ENCODE results near the gene CD180.

CD180 gene

DNA sequence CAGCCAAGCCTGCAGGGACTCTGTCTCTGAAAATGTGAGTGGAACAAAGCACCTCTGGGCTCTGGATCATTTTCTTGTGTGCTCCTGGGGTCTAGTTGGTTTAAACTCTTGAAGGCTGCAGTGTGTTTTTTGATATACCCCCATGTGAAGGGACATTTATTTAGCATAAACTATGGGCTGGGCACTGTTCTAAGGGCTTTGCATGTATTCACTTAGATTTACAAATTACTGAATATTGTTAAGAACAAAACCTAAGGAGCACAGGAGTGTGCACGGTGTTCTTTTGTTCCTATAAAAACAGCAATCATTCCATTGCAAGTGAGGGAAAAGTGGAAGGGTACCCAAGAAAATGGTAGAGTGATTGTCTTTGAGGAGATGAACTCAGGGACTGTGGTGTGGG lies 20.0 kb upstream of the CD180 start:
- Histone ChIP-seq H3K9me3 (ENCODE audit: control insufficient read depth, low read length) (no peaks in the 10 kb centered on the region), H2AK5ac (ENCODE audit: low read length, severe bottlenecking) (no peak overlapping the region), H3K4me1 (ENCODE audit: control insufficient read depth, insufficient read depth, low read depth, low read length) (peaks cover 2% of the 10 kb centered on the region), H3K36me3 (ENCODE audit: control insufficient read depth in 1 of 2, insufficient read depth in 2 of 2, low read depth in 1 of 2, low read length in 2 of 2) (no peaks in the 10 kb centered on the region), H3K9ac (ENCODE audit: low read length) (no peak overlapping the region), H2BK120ac (ENCODE audit: low read depth, low read length) (no peak overlapping the region), H2BK5ac (ENCODE audit: low read depth, low read length, poor library complexity, severe bottlenecking) (no peak overlapping the region), H3K23ac (ENCODE audit: low read length in 2 of 2) (no peak overlapping the region), H2BK12ac (ENCODE audit: low read length in 2 of 2) (no peak overlapping the region), H2AFZ (ENCODE audit: low read depth, low read length) (no peak overlapping the region), H3K4me2 (ENCODE audit: low read length, poor library complexity, severe bottlenecking) (no peak overlapping the region), H3K27me3 (ENCODE audit: control insufficient read depth in 1 of 2, insufficient read depth in 1 of 2, low read length in 2 of 2) (peaks cover 0 to 4% of the 10 kb centered on the region in 2 experiments), H3K4ac (ENCODE audit: low read depth in 1 of 2, low read length in 2 of 2) (peak overlapping the region in 1 of 2 experiments; percentile 44), H3K27ac (ENCODE audit: low read length, poor library complexity, severe bottlenecking) (no peak overlapping the region), H3K79me1 (replicated peaks; ENCODE audit: low read length, poor library complexity, severe bottlenecking) (no peaks in the 10 kb centered on the region), H3K4me3 (ENCODE audit: insufficient read depth in 1 of 2, low read depth in 1 of 2, low read length in 2 of 2) (no peak overlapping the region), H3K14ac (ENCODE audit: low read length in 2 of 2) (no peak overlapping the region), H2BK15ac (ENCODE audit: low read depth, poor library complexity, severe bottlenecking) (no peak overlapping the region), H4K91ac (ENCODE audit: low read length) (no peak overlapping the region), H3K18ac (ENCODE audit: low read depth in 1 of 2, low read length in 2 of 2) (peak overlapping the region in 1 of 2 experiments; percentile 73), H4K8ac (ENCODE audit: low read length) (no peak overlapping the region)
- WGBS: 100% methylated on average over 1 of the region's 1 CpG
- no peak for DNase-seq

DNA sequence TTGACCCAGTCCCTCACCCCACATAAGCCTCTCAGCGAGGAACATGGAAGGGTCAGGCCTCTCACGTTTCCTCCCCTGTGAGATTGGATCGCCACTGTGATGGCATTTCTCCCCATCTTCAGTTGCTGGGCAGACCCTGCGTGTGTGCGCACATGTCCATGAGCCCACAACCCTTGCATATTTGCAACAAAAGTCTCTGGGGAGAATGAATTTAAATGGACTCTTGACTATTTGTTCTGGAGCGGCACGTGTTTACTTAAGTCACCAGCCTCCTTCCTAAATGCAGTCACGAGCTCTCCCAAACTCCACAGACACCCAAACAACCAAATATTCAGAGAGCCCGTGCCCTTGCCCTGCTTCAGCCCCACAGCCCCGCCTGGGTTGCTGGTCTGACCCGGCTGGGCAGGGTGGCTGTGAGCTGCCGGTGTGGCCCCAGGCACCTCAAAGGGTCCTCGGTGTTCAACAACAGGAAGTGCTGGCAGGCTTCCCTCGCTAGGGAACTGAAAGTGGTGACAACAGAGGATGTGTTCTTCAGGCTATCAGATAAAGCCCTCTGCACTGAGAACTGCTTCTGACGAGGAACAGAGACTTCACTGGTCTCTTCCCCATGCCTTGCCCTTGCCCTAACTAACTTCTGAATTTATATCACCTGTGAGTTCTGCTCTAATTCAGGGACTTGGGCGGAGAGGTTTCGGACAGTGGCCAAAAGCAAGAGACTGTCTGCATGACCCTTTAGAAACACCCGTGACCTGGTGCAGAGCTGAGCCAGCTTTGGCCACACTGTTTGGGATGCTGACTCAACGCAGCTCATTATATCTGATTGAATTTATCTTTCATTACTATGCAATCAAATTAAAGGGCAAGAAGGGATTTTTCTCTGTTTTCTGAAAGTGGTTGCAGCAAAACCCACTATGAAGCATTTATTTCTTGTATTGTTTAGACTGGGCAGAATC lies 19.2 kb upstream of the CD180 start:
- Histone ChIP-seq H2BK120ac (ENCODE audit: low read depth, low read length) (peak overlapping the region; percentile 98), H3K4ac (ENCODE audit: low read depth in 1 of 2, low read length in 2 of 2) (peak overlapping the region; percentile 65 to 67), H3K4me2 (ENCODE audit: low read length, poor library complexity, severe bottlenecking) (no peak overlapping the region), H2BK12ac (ENCODE audit: low read length in 2 of 2) (peak overlapping the region; percentile 83 to 91), H3K79me1 (replicated peaks; ENCODE audit: low read length, poor library complexity, severe bottlenecking) (no peaks in the 10 kb centered on the region), H3K14ac (ENCODE audit: low read length in 2 of 2) (peak overlapping the region in 1 of 2 experiments; percentile 9), H3K23ac (ENCODE audit: low read length in 2 of 2) (no peak overlapping the region), H4K8ac (ENCODE audit: low read length) (peak overlapping the region; percentile 98), H3K9ac (ENCODE audit: low read length) (peak overlapping the region; percentile 15), H2AFZ (ENCODE audit: low read depth, low read length) (peak overlapping the region; percentile 83), H3K18ac (ENCODE audit: low read depth in 1 of 2, low read length in 2 of 2) (peak overlapping the region; percentile 37 to 89), H3K4me3 (ENCODE audit: insufficient read depth in 1 of 2, low read depth in 1 of 2, low read length in 2 of 2) (no peak overlapping the region), H3K4me1 (ENCODE audit: control insufficient read depth, insufficient read depth, low read depth, low read length) (peaks cover 2% of the 10 kb centered on the region), H2BK5ac (ENCODE audit: low read depth, low read length, poor library complexity, severe bottlenecking) (no peak overlapping the region), H3K36me3 (ENCODE audit: control insufficient read depth in 1 of 2, insufficient read depth in 2 of 2, low read depth in 1 of 2, low read length in 2 of 2) (no peaks in the 10 kb centered on the region), H2AK5ac (ENCODE audit: low read length, severe bottlenecking) (no peak overlapping the region), H3K9me3 (ENCODE audit: control insufficient read depth, low read length) (no peaks in the 10 kb centered on the region), H4K91ac (ENCODE audit: low read length) (peak overlapping the region; percentile 95), H3K27me3 (ENCODE audit: control insufficient read depth in 1 of 2, insufficient read depth in 1 of 2, low read length in 2 of 2) (peaks cover 0 to 4% of the 10 kb centered on the region in 2 experiments), H3K27ac (ENCODE audit: low read length, poor library complexity, severe bottlenecking) (no peak overlapping the region), H2BK15ac (ENCODE audit: low read depth, poor library complexity, severe bottlenecking) (peak overlapping the region; percentile 78)
- DNase-seq: peak; percentile 42
- 50% methylated on average over 15 of the region's 19 CpGs for WGBS

DNA sequence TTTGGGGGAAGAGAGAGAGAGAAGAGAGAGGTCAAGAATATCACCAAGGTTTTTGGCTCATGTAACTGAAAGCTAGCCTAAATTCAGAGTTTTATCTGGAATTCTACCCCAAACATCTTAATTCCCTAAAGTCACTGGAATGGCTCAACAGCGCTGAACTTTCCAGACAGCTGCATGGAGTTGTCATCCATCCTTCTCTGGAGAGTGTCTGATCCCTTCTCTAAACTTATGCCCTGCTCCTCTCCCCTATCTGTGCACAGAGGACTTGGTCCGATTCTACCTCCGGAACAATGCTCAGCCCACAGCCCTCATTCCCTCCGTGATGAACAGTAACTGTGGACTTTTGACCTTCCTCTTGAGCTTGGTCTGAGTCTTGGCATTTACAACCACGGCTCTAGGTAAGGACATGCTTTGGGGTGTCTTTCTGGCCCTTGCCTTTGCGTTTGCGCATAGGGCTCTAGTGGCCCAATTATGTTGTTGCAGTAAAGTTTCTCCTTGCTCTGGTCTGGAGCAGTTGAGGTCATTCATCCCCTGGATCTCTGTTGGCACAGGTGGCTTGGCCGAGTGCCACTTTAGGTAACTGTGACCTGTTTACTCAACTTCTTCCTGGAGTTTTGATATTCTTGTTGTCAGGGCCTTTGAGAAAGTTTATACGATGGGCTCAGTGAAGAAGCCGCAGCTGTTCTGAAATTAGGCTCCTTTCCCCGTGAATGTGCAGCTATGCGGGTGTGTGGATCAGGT lies 18.3 kb upstream of the CD180 start:
- peak overlapping the region in 1 of 2 experiments; percentile 63 for H2BK12ac ChIP-seq (ENCODE audit: low read length in 2 of 2)
- no peak overlapping the region for H3K27ac ChIP-seq (ENCODE audit: low read length, poor library complexity, severe bottlenecking)
- no peak overlapping the region for H3K4me3 ChIP-seq (ENCODE audit: insufficient read depth in 1 of 2, low read depth in 1 of 2, low read length in 2 of 2)
- H2AK5ac ChIP-seq (ENCODE audit: low read length, severe bottlenecking): no peak overlapping the region
- H3K4ac ChIP-seq (ENCODE audit: low read depth in 1 of 2, low read length in 2 of 2): no peak overlapping the region
- no peak overlapping the region for H2AFZ ChIP-seq (ENCODE audit: low read depth, low read length)
- H3K9ac ChIP-seq (ENCODE audit: low read length): no peak overlapping the region
- H3K14ac ChIP-seq (ENCODE audit: low read length in 2 of 2): no peak overlapping the region
- no peak overlapping the region for H2BK120ac ChIP-seq (ENCODE audit: low read depth, low read length)
- H3K4me1 ChIP-seq (ENCODE audit: control insufficient read depth, insufficient read depth, low read depth, low read length): peaks cover 2% of the 10 kb centered on the region
- H4K8ac ChIP-seq (ENCODE audit: low read length): peak overlapping the region; percentile 7
- no peaks in the 10 kb centered on the region for H3K9me3 ChIP-seq (ENCODE audit: control insufficient read depth, low read length)
- peaks cover 0 to 4% of the 10 kb centered on the region in 2 experiments for H3K27me3 ChIP-seq (ENCODE audit: control insufficient read depth in 1 of 2, insufficient read depth in 1 of 2, low read length in 2 of 2)
- H3K18ac ChIP-seq (ENCODE audit: low read depth in 1 of 2, low read length in 2 of 2): no peak overlapping the region
- DNase-seq: no peak
- peak overlapping the region; percentile 0 for H2BK15ac ChIP-seq (ENCODE audit: low read depth, poor library complexity, severe bottlenecking)
- H3K79me1 ChIP-seq (replicated peaks; ENCODE audit: low read length, poor library complexity, severe bottlenecking): no peaks in the 10 kb centered on the region
- H3K36me3 ChIP-seq (ENCODE audit: control insufficient read depth in 1 of 2, insufficient read depth in 2 of 2, low read depth in 1 of 2, low read length in 2 of 2): no peaks in the 10 kb centered on the region
- WGBS: 96% methylated on average over 12 of the region's 12 CpGs
- no peak overlapping the region for H4K91ac ChIP-seq (ENCODE audit: low read length)
- H2BK5ac ChIP-seq (ENCODE audit: low read depth, low read length, poor library complexity, severe bottlenecking): no peak overlapping the region
- no peak overlapping the region for H3K23ac ChIP-seq (ENCODE audit: low read length in 2 of 2)
- H3K4me2 ChIP-seq (ENCODE audit: low read length, poor library complexity, severe bottlenecking): no peak overlapping the region

DNA sequence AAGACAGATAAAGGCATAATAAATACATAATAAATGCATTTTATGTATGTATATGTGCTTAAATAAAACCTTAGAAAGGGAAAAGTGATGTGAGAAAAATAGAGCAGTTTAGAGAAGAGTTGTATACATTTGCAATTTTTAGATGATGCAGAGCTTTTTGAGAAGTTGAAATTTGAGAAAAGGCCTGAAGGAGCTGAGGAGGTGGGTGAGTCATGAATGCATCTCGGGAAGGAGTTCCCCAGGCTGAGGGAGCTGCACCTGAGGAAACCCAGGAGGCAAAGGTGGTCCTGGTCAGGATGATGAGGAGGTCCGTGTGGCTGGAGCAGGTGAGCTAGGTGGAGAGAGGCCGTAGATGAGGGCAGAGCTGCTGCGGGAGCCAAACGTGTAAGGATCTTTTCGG lies 17.4 kb upstream of the CD180 start:
- peaks cover 0 to 4% of the 10 kb centered on the region in 2 experiments for H3K27me3 ChIP-seq (ENCODE audit: control insufficient read depth in 1 of 2, insufficient read depth in 1 of 2, low read length in 2 of 2)
- H3K18ac ChIP-seq (ENCODE audit: low read depth in 1 of 2, low read length in 2 of 2): peak overlapping the region in 1 of 2 experiments; percentile 80
- H3K4me2 ChIP-seq (ENCODE audit: low read length, poor library complexity, severe bottlenecking): no peak overlapping the region
- H3K14ac ChIP-seq (ENCODE audit: low read length in 2 of 2): no peak overlapping the region
- H3K4ac ChIP-seq (ENCODE audit: low read depth in 1 of 2, low read length in 2 of 2): no peak overlapping the region
- no peak overlapping the region for H2AK5ac ChIP-seq (ENCODE audit: low read length, severe bottlenecking)
- H2BK120ac ChIP-seq (ENCODE audit: low read depth, low read length): no peak overlapping the region
- H2BK12ac ChIP-seq (ENCODE audit: low read length in 2 of 2): peak overlapping the region in 1 of 2 experiments; percentile 70
- H4K91ac ChIP-seq (ENCODE audit: low read length): no peak overlapping the region
- WGBS: 85% methylated on average over 6 of the region's 6 CpGs
- H3K79me1 ChIP-seq (replicated peaks; ENCODE audit: low read length, poor library complexity, severe bottlenecking): no peaks in the 10 kb centered on the region
- H2AFZ ChIP-seq (ENCODE audit: low read depth, low read length): no peak overlapping the region
- H3K4me3 ChIP-seq (ENCODE audit: insufficient read depth in 1 of 2, low read depth in 1 of 2, low read length in 2 of 2): no peak overlapping the region
- no peak overlapping the region for H2BK5ac ChIP-seq (ENCODE audit: low read depth, low read length, poor library complexity, severe bottlenecking)
- no peak overlapping the region for H3K9ac ChIP-seq (ENCODE audit: low read length)
- no peak overlapping the region for H2BK15ac ChIP-seq (ENCODE audit: low read depth, poor library complexity, severe bottlenecking)
- DNase-seq: no peak
- no peak overlapping the region for H3K23ac ChIP-seq (ENCODE audit: low read length in 2 of 2)
- H3K9me3 ChIP-seq (ENCODE audit: control insufficient read depth, low read length): no peaks in the 10 kb centered on the region
- no peak overlapping the region for H4K8ac ChIP-seq (ENCODE audit: low read length)
- H3K27ac ChIP-seq (ENCODE audit: low read length, poor library complexity, severe bottlenecking): no peak overlapping the region
- H3K36me3 ChIP-seq (ENCODE audit: control insufficient read depth in 1 of 2, insufficient read depth in 2 of 2, low read depth in 1 of 2, low read length in 2 of 2): no peaks in the 10 kb centered on the region
- peaks cover 3% of the 10 kb centered on the region for H3K4me1 ChIP-seq (ENCODE audit: control insufficient read depth, insufficient read depth, low read depth, low read length)
